Stimulated activated CD8-positive, alpha-beta memory T cell treated with anti-CD3 and anti-CD28 coated beads, Interleukin-7, amount 100 ng/mL, for 1 hour (primary cell): ENCODE results near the gene URM1.

Experiments used
- DNase-seq, 2 donors: peaks; one replicate each; pipeline ENCODE4 v3.0.0-alpha.2; 2020; ENCODE audit warnings: low read depth in 2 of 2

The URM1 gene

DNA sequence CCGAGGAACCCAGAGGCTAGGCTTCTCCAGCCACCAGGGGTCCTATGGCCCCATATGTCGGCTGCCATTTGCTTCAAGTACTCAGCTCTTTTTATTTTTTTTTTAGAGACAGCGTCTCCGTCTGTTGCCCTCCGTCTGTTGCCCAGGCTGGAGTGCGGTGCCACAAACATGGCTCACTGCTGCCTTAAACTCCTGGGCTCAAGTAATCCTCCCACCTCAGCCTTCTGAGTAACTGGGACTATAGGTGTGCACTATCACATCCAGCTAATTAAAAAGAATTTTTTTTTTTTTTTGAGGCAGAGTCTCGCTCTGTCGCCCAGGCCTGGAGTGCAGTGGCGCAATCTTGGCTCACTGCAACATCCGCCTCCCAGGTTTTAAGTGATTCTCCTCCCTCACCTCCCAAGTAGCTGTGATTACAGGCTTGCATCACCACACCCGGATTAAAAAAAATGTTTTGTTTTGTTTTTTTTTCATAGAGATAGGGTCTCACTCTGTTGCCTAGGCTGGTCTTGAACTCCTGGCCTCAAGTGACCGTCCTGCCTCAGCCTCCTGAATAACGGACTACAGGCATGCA, 58.4 kb downstream of the URM1 start:
- DNase-seq: no peak

DNA sequence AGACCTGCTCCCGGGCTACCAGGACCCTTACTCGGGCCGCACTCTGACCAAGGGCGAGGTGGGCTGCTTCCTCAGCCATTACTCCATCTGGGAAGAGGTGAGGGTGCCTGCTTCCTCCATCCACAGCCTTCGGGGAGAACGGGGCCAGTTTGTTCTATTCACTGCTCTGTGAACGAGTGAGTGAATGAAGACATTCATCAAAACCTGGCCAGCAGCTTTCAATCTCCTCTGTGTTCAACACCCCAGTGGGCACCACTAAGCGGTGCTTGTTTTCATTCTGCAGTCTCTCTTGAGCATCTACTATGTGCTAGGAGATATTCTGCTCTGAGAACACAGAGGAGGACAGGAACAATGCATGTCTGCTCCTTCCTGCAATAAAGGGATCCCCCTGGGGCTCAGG, 60.0 kb downstream of the URM1 start:
- no peak for DNase-seq

DNA sequence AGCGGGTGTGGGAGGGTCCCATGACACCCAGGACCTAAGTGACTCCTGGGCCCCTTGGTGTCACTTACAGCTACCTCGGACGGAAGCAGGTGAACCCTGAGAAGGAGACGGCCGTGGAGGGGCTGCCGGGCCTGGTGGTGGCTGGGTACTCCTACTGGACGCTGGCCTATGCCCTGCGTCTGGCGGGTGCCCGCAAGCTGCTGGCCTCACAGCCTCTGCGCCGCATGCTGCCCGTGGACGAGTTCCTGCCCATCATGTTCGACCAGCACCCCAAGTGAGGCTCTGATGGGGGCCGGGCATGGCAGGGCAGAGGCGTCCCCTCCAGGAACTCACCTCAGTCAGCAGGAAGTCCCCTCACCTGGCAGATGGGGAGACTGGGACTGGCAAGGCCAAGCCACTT, 63.2 kb downstream of the URM1 start:
- no peak for DNase-seq

DNA sequence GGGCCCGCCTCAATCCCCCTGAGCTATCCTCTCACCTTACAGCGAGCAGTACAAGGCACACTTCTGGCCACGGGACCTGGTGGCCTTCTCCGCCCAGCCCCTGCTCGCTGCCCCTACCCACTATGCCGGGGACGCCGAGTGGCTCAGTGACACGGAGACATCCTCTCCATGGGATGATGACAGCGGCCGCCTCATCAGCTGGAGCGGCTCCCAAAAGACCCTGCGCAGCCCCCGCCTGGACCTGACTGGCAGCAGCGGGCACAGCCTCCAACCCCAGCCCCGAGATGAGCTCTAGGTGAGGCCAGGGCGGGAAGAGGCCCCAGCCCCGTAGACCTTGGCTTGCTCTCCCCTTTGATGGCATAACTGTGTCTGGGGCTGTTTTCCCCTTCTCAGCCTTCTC, 64.4 kb downstream of the URM1 start:
- DNase-seq: no peak

DNA sequence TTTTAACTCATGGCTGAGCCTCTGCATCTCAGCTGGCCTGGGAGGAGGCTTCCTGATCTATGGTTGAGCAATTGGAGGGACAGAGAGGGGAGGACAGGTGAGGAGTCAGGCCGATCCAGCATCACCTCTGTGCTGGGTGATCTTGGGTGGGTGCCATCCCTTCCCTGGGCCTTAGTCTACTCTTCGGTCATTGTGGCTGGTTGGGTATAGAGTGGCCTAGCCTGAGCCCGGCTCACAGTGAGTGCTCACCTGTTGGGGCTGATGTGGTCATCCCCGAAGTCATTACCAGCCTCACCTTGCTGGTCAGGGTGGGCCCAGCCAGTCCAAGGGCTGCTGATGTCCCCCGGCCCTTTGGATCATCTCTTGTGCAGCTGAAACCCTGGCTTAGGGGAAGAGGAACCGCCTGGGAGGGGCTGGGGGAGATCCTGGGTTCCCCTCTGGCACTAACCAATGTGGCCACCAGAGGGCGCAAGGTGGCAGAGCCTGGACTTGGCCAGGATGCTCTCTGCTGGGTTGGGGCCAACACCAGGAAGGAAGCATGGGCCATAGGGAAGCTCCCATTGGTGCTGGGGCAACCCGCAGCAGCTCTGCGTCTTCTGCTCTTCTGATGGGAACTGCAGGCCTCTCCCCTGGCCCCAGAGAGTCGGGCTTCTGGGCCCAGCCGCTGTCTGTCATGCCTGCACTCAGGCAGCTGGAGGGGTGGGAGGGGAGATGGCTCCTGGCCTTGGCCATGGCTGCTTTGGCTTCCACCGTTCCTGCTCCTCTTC, 67.4 kb downstream of the URM1 start:
- peak; percentile 64 to 76 for DNase-seq

DNA sequence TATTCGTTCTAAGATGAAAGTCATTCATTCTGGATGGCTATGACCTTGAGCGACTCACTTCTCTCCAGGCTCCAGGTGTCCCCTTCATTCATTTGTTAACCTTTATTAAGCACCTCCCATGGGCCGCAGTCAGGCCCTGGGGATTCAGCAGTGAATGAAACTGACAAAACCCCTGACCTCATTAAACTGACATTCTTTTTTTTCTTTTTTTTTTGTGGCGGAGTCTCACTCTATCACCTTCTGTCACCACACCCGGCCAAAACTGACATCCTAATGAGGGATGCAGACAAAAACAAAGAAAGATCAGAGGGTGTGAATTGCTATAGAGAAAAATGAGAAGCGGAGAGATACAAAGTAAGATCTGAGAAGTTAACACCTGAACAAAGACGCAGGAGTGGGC, 68.1 kb downstream of the URM1 start:
- DNase-seq: no peak
